Fibroblast of skin of right quadriceps (primary cell): Measurements from ENCODE around the gene NUDT16L1.
"Not testable (repeated sequence)": the region's sequence is repeated elsewhere in the genome, so short reads cannot be mapped to it uniquely, and the experiment has no call there.

Experiments
- DNase-seq: peaks from one replicate; pipeline ENCODE4 v3.0.0-alpha.2; 2013

Gene NUDT16L1

DNA sequence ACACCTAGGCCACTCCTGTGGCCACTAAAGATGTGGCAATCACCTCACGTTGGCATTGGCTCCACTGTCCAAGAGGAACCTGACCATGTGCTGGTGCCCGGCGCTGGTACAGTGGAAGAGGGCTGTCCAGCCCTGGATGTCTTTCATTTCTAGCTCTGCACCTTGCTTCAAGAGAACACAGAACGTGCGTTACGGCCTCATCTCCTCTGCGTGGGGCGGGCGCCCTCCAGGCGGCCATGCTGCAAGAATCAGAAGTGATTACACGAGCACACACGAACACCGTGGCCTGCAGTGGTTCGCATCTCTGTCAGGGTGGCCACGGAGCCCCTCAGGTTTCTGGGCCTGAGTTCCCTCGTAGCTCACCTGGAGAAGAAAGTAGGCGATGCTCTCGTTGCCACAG is 33.3 kb downstream of the NUDT16L1 start:
- no peak for DNase-seq

DNA sequence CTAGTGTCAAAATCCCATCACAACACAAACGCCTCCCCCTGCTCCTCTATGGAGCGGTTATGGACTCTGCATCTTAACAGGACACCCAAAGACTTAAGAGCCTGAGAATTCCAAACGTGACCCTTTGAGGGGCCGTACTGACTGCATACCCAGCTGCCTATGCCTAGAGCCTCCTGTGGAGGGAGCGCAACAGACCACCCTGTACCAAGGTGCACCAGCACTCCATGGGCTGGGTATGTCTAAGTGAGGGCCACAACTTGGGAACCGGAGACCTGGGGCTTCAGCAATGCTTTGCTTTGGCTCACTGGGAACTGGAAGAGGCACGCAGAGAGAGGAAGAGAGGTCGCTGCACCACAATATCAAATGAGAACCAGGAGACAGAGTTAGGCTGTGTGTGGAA is 35.3 kb downstream of the NUDT16L1 start:
- DNase-seq: no peak

DNA sequence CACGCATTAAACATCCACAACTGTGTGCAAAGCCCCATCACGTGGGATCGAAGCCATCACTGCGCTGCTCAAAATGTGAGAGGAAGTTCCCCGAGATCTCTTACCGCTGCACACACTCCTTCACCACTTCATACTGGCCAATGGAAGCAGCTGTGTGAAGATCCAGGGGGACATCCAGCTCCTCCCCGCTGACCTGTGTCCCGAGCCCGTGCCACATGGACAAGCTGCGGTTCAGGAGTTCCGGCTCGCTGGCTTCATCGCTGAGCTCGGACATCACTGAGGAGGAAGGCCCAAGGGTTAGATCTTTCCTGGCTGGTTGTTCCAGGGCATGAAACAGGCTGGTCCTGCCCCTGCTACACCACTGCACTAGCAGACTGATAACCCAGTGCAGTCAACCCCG is 36.5 kb downstream of the NUDT16L1 start:
- no peak for DNase-seq

DNA sequence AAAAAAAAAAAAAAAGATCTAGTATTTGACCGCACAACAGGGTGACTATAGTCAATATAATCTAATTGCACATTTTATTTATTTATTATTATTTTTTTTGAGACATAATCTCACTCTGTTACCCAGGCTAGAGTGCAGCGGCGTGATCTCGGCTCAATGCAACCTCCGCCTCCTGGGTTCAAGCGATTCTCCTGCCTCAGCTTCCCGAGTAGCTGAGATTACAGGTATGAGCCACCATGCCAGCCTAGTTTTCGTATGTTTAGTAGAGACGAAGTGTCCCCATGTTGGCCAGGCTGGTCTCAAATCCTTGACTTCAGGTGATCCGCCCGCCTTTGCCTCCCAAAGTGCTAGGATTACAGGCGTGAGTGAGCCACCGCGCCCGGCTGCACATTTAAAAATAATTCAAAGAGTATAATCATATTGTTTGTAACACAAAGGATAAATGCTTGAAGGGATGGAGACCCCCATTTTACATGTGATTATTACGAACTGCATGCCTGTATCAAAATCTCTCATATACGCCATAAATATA is 39.9 kb downstream of the NUDT16L1 start:
- no peak for DNase-seq

DNA sequence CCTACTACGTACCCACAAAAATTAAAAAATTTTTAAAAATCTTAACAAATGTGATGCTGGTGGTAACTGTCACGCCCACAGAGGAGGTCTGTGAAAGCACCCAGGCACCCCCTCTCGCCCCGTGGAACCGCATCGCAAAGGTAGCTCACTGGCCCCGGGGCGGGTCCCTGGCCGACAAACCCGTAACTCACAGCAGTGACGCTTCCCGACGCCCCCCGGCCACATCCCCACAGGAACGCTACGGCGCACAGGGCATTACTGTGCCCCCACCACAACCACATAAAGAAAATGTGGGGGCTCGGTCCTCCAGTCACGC is 40.3 kb downstream of the NUDT16L1 start:
- no peak for DNase-seq

DNA sequence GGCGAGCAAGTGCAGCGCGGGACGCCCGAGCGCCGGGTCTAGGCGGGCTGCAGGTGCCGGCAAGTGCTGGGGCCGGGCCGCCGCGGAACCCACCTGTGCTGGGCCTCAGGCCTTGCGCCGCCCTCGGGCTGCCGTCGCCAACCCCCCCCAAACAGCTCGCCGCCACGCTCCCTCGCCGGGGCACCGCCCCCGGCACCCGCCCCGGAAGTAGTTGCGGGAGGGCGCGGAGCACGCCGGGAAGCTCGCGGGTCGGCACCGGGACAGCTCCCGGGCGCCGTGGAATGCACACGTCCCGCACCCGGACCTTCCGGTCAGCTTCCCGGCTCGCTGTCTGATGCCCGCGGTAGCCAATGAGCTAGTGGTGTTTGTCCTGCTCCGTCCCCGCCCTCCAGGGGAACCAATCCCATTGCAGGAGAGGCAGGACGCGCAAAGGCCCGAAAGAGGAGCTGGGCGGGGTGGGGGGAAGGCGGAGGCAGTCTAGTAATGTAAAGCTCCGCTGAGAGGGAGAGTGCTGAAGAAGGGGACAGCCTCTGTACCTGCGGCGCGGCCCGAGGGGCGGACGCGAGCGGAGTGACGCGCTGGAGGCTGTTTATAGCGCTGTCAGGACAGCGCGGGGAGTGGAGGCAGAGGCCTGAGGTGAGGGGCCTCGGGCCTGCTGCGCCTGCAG is 40.8 kb downstream of the NUDT16L1 start, which contains the start of the genes ANKS3 and DNAAF8:
TSS of gene ANKS3 (minus strand) at position 209 of the 667 bp plus-strand sequence. CDS start 4,122 bp downstream, outside the sequence.
TSS of gene DNAAF8 (plus strand) at position 475 of the 667 bp plus-strand sequence. CDS start 1,978 bp downstream, outside the sequence.
- peak; percentile 97 for DNase-seq

DNA sequence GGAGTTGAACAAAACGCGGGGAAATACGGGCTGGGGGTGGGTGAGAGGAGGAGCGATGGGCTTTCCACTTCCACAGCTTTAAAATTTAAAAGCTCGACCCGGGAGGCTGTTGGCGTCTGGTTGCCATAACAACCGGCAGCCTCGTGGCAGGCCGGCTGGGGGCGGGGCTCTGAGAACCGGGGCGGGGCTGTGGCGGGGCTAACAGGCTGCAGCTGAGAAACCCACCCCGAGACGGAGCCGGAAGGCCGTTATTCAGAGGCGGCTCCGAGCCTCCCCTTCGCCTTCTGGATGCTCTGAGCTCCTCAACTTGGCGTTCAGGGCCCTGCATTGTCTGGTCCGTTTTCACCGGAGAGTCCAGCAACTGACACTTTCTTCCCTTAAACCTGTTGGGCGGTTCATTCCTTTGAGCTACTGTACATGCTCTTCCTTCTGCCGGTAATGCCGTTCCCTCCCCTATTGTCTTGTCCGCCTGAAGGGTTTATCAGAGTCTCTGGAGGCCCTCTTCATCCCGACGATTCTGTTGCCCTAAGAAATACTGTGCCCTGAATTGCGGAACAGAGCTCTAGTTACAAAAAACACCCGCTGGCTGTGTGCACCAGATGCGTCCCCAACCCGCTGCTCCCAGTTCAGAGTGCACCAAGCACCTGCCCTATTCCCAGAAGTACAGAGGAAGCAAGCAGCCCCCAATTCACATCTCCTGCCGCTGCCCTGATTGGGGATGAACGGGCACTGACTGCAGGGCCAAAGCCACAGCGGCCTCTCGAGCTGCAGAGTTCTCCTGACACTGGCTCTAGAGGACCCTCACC is 41.6 kb downstream of the NUDT16L1 start:
- DNase-seq: peak; percentile 78

DNA sequence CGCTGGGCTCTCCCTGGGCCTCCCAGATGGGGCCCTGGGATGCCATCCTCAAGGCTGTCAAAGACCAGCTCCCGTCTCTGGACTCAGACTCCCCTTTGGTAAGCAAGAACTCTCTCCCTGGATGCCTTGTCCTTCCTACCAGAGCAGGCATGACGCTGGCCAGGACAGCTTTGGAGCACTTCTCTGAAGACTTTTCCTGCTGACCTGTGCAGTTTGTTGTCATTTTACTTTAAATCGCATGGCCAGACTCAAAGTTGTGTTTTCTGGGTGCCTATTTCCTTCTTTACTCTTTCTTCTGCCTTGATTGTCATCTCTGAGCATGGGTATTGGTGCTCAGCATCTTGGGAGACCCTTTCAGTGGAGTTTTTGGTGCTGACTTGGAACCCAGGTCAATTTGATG is 43.2 kb downstream of the NUDT16L1 start:
- no peak for DNase-seq

DNA sequence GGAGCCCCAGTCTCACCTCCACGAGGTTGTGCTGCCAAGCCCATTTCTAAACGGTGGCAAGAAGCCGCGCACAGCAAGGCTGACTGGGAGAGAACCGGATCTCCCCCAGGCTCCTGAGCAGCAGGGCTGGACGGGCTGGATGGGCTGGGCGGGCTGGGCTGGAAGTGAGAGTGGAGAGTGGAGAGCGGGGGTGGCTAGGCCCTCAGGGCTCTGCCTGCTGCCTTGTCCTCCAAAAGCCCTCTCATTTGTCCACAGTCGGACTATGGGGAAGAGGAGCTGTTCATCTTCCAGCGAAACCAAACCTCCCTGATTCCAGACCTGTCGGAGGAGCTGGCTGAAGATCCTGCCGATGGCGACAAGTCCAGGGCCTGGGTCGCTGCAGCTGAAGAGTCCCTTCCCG is 44.2 kb downstream of the NUDT16L1 start:
- DNase-seq: no peak

DNA sequence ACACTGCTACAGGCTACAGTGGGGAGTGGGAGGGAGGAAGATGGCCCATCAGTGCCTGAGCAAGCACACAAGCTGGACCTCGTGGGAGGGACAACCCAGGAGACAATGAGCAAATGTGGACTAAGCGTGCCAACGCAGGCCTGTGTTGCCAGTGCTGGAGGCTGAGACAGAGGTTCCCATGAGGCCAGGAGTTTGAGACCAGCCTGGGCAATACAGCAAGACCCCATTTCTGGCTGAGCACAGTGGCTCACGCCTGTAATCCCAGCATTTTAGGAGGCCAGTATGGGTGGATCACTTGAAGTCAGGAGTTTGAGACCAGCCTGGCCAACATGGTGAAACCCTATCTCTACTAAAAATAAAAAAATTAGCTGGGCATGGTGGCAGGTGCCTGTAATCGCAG is 45.0 kb downstream of the NUDT16L1 start:
- not testable (repeated sequence) for DNase-seq

DNA sequence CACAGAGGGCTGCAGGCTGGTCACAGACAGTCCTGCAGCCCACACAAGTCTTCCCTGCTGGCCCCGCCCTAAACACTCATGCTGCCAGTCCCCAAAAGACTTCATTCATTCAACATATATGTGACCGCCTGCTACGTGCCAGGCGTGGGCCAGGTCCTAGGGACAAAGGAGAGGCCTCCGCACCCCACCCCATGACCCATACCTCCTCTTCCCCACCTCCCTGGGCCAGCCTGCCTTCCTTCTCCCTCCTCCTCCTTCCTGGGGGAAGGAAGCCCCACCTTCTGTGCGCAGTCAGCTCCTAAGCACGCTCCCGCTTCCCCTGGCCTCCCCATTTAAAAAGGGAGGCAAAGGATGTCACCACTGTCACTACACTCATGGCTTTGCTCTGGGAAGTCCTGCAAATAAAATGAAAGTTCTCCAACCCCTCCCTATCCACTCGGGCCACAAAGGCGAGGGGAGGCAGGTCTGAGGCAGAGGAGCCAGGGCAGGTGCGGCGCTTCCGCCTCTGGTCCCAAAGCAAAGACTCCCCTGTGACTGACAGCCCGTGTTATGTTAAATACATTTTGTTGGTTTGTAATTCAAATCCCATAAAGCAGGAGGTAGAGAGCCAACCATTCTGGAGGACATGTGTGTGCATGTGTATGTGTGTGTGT is 50.0 kb downstream of the NUDT16L1 start:
- no peak for DNase-seq

DNA sequence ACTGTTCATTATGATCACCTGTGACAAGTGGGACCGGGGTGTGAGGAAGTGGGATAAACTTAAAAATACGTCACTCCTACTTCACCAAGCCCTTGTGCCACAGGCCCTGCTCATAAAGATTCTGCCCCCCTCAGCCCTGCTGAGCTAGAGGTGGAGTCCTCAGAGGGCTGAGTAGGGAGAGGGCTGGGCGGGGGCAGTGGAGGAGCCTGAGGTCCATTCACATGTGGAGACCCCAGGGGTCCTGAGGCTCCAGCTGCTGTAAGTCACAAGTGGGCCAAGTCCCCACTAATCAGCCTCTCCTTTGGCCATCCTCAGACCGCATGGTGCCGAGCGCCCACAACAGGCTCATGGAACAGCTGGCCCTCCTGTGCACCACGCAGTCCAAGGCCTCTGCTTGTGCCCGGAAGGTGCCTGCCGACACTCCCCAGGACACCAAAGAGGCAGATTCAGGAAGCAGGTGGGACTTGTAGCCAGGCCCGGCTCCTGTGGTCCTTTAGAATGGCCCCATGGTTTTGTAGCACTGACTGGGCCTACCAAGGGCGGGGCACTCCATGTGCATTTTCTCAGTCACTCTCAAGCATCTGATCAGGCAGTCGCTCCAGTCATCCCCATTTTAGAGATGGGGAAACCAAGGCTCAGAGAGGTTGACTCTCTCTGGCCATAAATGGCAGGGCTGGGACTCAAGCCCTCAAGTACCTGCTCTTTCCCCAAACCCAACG is 51.4 kb downstream of the NUDT16L1 start:
- no peak for DNase-seq

DNA sequence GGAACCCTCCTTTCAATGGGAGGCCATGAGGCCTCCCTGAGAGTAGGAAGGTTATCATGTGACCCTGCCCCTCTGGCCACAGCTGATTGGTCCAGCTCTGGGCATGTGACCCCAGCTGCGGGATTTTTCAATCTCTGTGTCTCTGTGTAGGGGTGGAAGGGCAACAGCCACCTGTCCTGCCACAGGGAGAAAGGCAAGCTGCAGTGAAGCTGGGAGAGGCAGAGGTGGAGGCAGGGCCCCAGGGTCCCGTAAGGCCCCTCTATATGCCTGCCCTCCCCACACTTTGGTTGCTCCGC is 51.9 kb downstream of the NUDT16L1 start:
- DNase-seq: no peak
